ENCODE results near the gene WIZ.

DNA sequence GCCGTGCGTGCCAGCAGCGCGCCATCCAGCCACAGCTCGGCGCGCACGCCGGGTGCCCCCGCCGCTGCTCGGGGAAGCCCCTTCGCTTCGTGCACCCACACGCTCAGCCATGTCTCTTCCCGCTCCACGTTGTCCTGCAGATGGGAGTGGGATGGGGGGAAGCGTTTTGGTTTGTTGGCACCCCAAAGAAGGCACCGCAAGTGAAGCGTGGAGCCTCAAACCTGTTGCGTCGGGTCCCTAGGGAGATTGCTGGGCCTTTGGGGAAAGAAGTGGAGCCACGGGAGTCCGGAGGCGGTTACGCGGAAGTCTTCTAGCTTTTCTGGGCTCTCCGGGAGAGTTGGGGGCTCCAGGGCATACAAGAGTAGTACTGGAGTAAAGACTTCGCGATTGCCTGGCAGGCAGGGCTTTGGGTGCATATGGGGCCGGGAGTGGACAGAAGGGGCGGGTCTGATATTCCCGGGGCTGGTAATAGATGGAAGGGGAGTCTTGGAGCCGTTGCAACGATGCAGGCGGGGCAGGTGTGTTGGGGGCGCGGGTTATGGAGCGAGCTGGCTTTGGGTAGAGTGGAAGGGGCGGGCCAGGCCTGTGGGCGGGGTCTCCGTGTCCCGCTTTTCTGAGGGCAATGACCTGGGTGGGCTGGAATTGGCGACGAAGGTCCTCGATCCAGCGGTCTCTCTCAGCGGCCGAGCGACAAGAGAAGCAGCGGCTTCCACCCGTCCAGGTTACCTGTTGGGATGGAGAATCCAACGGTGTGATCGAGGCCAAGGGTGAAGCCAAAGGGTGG, 8.1 kb upstream of the WIZ start:
- no peak for TF ChIP-seq EP300 (IDR thresholded peaks at IDR 0.05)
- no peak for TF ChIP-seq POLR2A (IDR thresholded peaks at IDR 0.05)

Measured in suprapubic skin (tissue), 2 donors.